ENCODE data around the gene TRAF6.
"Not testable (repeated sequence)": the region's sequence is repeated elsewhere in the genome, so short reads cannot be mapped to it uniquely, and the experiment has no call there.

TRAF6 gene

GRCh38 chr11:36493332-36493731 is 16.7 kb downstream of the TRAF6 start:
- DNase-seq, result no peak

- DNase-seq, result peak in 5 of 56 donors; percentile 2 to 23 (median 9)
Measured at GRCh38 chr11:36492724-36493304, 17.3 kb downstream of the TRAF6 start.

- DNase-seq, result no peak
Measured at GRCh38 chr11:36490026-36490806, 19.9 kb downstream of the TRAF6 start.

- DNase-seq, result no peak
Measured at GRCh38 chr11:36488096-36488495, 22.0 kb downstream of the TRAF6 start.

GRCh38 chr11:36487619-36488018 is 22.5 kb downstream of the TRAF6 start:
- DNase-seq, result no peak

GRCh38 chr11:36485298-36486002 is 24.6 kb downstream of the TRAF6 start:
- DNase-seq, result no peak

- DNase-seq, result not testable (repeated sequence)
Measured at GRCh38 chr11:36483042-36483441, 27.0 kb downstream of the TRAF6 start.

GRCh38 chr11:36480833-36481232 is 29.2 kb downstream of the TRAF6 start:
- DNase-seq, result no peak

GRCh38 chr11:36478700-36479329 is 31.3 kb downstream of the TRAF6 start:
- peak in 18 of 56 donors; percentile 6 to 77 (median 28) for DNase-seq

GRCh38 chr11:36475192-36475591 is 34.9 kb downstream of the TRAF6 start:
- no peak for DNase-seq

- no peak for DNase-seq
Measured at GRCh38 chr11:36471577-36471976, 38.5 kb downstream of the TRAF6 start.

GRCh38 chr11:36469881-36470802 is 39.9 kb downstream of the TRAF6 start:
- DNase-seq, result no peak

GRCh38 chr11:36469063-36469462 is 41.0 kb downstream of the TRAF6 start:
- DNase-seq, result no peak

- DNase-seq, result no peak
Measured at GRCh38 chr11:36467916-36468315, 42.2 kb downstream of the TRAF6 start.

- no peak for DNase-seq
Measured at GRCh38 chr11:36467012-36467411, 43.1 kb downstream of the TRAF6 start.

GRCh38 chr11:36465449-36466163 is 44.5 kb downstream of the TRAF6 start:
- no peak for DNase-seq

GRCh38 chr11:36464720-36465119 is 45.4 kb downstream of the TRAF6 start:
- no peak for DNase-seq

- no peak for DNase-seq
Measured at GRCh38 chr11:36463781-36464180, 46.3 kb downstream of the TRAF6 start.

- DNase-seq, result no peak
Measured at GRCh38 chr11:36462321-36462720, 47.8 kb downstream of the TRAF6 start.

GRCh38 chr11:36460220-36460619 is 49.9 kb downstream of the TRAF6 start:
- DNase-seq, result no peak
